IPS-NIHi11 (cell line): ENCODE data around the gene DUS1L.

Experiments
- DNase-seq: peaks from one replicate; pipeline ENCODE4 v3.0.0; 2012; ENCODE audit warnings: mixed read lengths, low spot score

DUS1L gene

GRCh38 chr17:82065638-82066303 lies at the start of gene DUS1L:
TSS of gene DUS1L (minus strand) at chr17:82065804. CDS start at chr17:82065059, 745 bp downstream.
- peak; percentile 100 for DNase-seq

GRCh38 chr17:82114872-82115271 lies 49.3 kb upstream of the DUS1L start:
- DNase-seq, result no peak

- DNase-seq, result no peak
Observed at GRCh38 chr17:82114447-82114846, 48.8 kb upstream of the DUS1L start.

- no peak for DNase-seq
Observed at GRCh38 chr17:82113941-82114340, 48.3 kb upstream of the DUS1L start.

GRCh38 chr17:82113422-82113821 lies 47.8 kb upstream of the DUS1L start:
- no peak for DNase-seq

- DNase-seq, result no peak
Observed at GRCh38 chr17:82112914-82113311, 47.3 kb upstream of the DUS1L start.

- DNase-seq, result no peak
Observed at GRCh38 chr17:82112181-82112913, 46.7 kb upstream of the DUS1L start.

GRCh38 chr17:82110298-82110697 lies 44.7 kb upstream of the DUS1L start:
- no peak for DNase-seq

GRCh38 chr17:82108961-82109475 lies 43.4 kb upstream of the DUS1L start:
- no peak for DNase-seq

- DNase-seq, result no peak
Observed at GRCh38 chr17:82108496-82108945, 42.9 kb upstream of the DUS1L start.

GRCh38 chr17:82108038-82108437 lies 42.4 kb upstream of the DUS1L start:
- no peak for DNase-seq

GRCh38 chr17:82107341-82107860 lies 41.8 kb upstream of the DUS1L start:
- DNase-seq, result no peak

GRCh38 chr17:82106688-82107305 lies 41.2 kb upstream of the DUS1L start:
- DNase-seq, result no peak

- DNase-seq, result peak; percentile 85
Observed at GRCh38 chr17:82105882-82106687, 40.5 kb upstream of the DUS1L start.

GRCh38 chr17:82105417-82105881 lies 39.8 kb upstream of the DUS1L start:
- no peak for DNase-seq

- DNase-seq, result no peak
Observed at GRCh38 chr17:82104797-82105416, 39.3 kb upstream of the DUS1L start.

- no peak for DNase-seq
Observed at GRCh38 chr17:82103553-82104451, 38.2 kb upstream of the DUS1L start.

- DNase-seq, result no peak
Observed at GRCh38 chr17:82101767-82102679, 36.4 kb upstream of the DUS1L start.

- DNase-seq, result no peak
Observed at GRCh38 chr17:82101301-82101715, 35.7 kb upstream of the DUS1L start.
